GM19324 (cell line): ENCODE data around the gene MYMK.
A peak's percentile ranks its signal among the peaks of the same experiment; 100 is the strongest.

Experiments
- ATAC-seq: cut with Tn5 transposase; IDR thresholded peaks from one replicate; pipeline ENCODE4 v1.9.1; 2021; ENCODE audit warnings: mild to moderate bottlenecking, moderate library complexity; ENCODE audit not compliant: unreplicated experiment, low FRiP score

The MYMK gene

GRCh38 chr9:133489253-133490190 is 35.2 kb downstream of the MYMK start:
- ATAC-seq: no peak

- ATAC-seq: no peak
Measured at GRCh38 chr9:133488686-133489252, 36.0 kb downstream of the MYMK start.

GRCh38 chr9:133487331-133487725 is 37.4 kb downstream of the MYMK start:
- no peak for ATAC-seq

- ATAC-seq: no peak
Measured at GRCh38 chr9:133485531-133486260, 39.1 kb downstream of the MYMK start.

- ATAC-seq: no peak
Measured at GRCh38 chr9:133484671-133485437, 39.9 kb downstream of the MYMK start.

- ATAC-seq: no peak
Measured at GRCh38 chr9:133483611-133484010, 41.1 kb downstream of the MYMK start.

- peak; percentile 88 for ATAC-seq
Measured at GRCh38 chr9:133478851-133479711, 45.7 kb downstream of the MYMK start, which contains the start of gene SLC2A6. SLC2A6 (minus strand) TSS chr9:133479099; CDS start chr9:133479059, 40 bp downstream.

GRCh38 chr9:133477992-133478850 is 46.5 kb downstream of the MYMK start:
- peak; percentile 22 for ATAC-seq

- no peak for ATAC-seq
Measured at GRCh38 chr9:133477461-133477860, 47.3 kb downstream of the MYMK start.

- ATAC-seq: no peak
Measured at GRCh38 chr9:133476941-133477340, 47.8 kb downstream of the MYMK start.

GRCh38 chr9:133476036-133476931 is 48.5 kb downstream of the MYMK start:
- no peak for ATAC-seq

GRCh38 chr9:133475292-133476012 is 49.3 kb downstream of the MYMK start:
- no peak for ATAC-seq

- ATAC-seq: no peak
Measured at GRCh38 chr9:133474853-133475252, 49.9 kb downstream of the MYMK start.

- no peak for ATAC-seq
Measured at GRCh38 chr9:133474215-133474614, 50.5 kb downstream of the MYMK start.

- no peak for ATAC-seq
Measured at GRCh38 chr9:133473743-133474142, 51.0 kb downstream of the MYMK start.

- ATAC-seq: no peak
Measured at GRCh38 chr9:133472753-133473378, 51.9 kb downstream of the MYMK start.

GRCh38 chr9:133472277-133472645 is 52.5 kb downstream of the MYMK start:
- no peak for ATAC-seq
